NOMO-1 treated with DMSO at 0.1 percent for 48 hours (cell line): Measurements from ENCODE around the gene SMIM13.

ENCODE experiments used
- DNase-seq: peaks from one replicate; lab custom pipeline; 2025; ENCODE audit not compliant: unreplicated experiment; lab: John Stamatoyannopoulos, UW

The SMIM13 gene

DNA sequence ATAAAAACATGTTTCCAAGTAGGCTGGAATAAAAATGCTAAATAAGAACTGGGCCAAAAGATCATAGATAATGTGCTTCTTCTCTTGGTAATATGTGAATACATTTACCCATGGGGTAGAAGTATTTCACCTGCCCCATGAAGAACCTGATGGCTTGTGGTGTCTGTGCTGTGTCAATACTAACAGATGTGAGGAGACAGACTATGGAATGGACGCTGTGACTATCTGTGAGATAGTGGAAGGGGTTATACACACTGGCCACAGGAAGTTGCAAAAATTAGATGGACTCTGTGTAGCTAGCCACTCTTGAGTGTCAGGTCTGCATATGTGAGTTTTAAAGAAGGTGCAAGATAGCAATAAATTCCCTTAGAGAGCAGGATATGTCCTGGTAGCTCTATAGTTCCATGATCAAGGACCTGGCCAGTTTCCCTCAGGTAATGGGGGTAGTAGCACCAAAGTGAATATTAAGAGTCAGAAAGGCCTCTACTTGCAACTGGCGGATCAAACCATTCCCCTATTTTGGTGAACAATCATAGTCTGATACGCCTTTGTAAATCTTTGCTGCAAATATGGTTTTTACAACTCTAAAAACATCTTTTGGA, 90.2 kb downstream of the SMIM13 start:
- DNase-seq: no peak

DNA sequence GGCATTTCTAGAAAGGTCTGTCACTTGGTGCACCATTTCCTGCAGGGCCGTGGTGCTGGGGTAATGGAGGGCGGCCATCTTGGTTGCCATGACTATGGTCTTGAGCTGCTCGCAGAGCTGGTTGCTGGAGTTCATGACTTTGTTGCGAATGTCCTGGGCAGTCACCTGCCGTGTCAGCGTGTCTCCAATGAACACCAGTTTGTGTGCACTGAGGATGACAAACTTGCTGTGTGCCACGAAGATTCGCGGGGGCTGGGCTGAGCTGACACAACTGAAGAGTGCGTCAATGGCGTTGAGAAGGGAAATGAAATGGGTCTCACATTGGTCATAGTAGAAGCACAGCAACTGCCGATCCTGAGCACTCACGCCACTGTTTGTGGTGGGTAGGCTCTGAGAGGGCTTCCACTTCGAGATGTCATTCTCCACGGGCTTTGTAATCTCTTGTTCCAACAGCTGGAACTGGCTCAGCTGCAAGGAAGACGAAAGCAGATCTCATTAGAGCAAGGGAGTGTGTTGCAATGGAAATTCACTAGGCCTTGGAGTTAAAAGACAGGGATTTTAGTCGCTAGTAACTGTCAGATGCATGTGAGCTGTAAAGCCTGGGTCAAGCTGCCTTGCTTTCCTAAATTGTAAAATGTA, 91.7 kb downstream of the SMIM13 start:
- DNase-seq: no peak

DNA sequence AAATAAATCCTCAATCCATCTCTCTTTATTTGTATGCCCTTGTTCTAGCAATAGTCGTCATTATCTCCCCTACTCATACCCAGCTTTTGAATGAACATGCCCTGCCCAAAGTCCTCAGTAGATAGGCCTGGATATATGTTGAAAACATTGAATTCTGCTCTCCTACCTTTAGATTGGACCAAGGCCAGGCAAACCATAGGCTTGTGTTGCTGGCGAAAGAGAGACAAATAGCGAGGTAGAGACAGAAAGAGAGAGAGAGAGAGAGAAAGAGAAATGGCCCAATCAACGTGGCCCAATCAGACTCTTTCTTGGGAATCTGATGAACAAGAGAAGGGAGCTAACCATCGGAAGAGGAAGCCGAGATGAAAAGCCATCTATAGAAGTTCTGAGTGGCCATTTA, 93.7 kb downstream of the SMIM13 start:
- DNase-seq: no peak
